Liver (tissue), 9 donors: ENCODE results near the gene B3GALT4. TPM values are rescaled to one million over a fixed set of nuclear protein-coding genes. Genes with fewer than 3 reads are reported as not detected.

ENCODE experiments used
- DNase-seq: peaks from one replicate; pipeline ENCODE4 v3.0.0-alpha.2; 2017; ENCODE audit warnings: low spot score
- H3K27ac ChIP-seq, 2 donors: one replicate each; pipeline ENCODE4 v1.7.0; 2013; ENCODE audit warnings: inconsistent platforms in 2 of 2, low read length in 2 of 2, control low read depth in 1 of 2, low read depth in 1 of 2, mild to moderate bottlenecking in 1 of 2
- H3K27me3 ChIP-seq, 4 donors: one replicate each; pipeline versions ENCODE4 v1.6.1 to v1.7.0; 2013; ENCODE audit warnings: low read length in 3 of 4, inconsistent platforms in 1 of 4, mild to moderate bottlenecking in 1 of 4, moderate library complexity in 1 of 4; ENCODE audit not compliant: control insufficient read depth in 4 of 4, insufficient read depth in 4 of 4
- H3K36me3 ChIP-seq, 4 donors: one replicate each; pipeline versions ENCODE4 v1.6.1 to v1.7.0; 2013; ENCODE audit warnings: low read length in 3 of 4, mild to moderate bottlenecking in 3 of 4, low read depth in 1 of 4, moderate library complexity in 1 of 4; ENCODE audit not compliant: control insufficient read depth in 4 of 4, insufficient read depth in 3 of 4
- H3K4me1 ChIP-seq, 4 donors: one replicate each; pipeline versions ENCODE4 v1.6.1 to v1.7.0; 2013; ENCODE audit warnings: low read length in 3 of 4, mild to moderate bottlenecking in 3 of 4, moderate library complexity in 1 of 4; ENCODE audit not compliant: control insufficient read depth in 4 of 4, insufficient read depth in 4 of 4
- H3K4me3 ChIP-seq, 3 donors: one replicate each; pipeline versions ENCODE4 v1.6.1 to v1.7.0; 2013; ENCODE audit warnings: low read length in 3 of 3, control low read depth in 1 of 3, low read depth in 1 of 3, mild to moderate bottlenecking in 1 of 3
- H3K9ac ChIP-seq, 2 donors: one replicate each; pipeline ENCODE4 v1.7.0; 2013; ENCODE audit warnings: low read length in 2 of 2, mild to moderate bottlenecking in 2 of 2, moderate library complexity in 2 of 2, control low read depth in 1 of 2, low read depth in 1 of 2
- H3K9me3 ChIP-seq, 4 donors: one replicate each; pipeline versions ENCODE4 v1.6.1 to v1.7.0; 2013; ENCODE audit warnings: low read length in 3 of 4; ENCODE audit not compliant: control insufficient read depth in 4 of 4
- CTCF ChIP-seq: fragments of 150-350 bp; IDR thresholded peaks from 2 replicates; pipeline ENCODE4 v1.5.1; 2017; ENCODE audit warnings: improper control_type of control experiment, low read depth, low read length; ENCODE audit not compliant: missing input control
- EGR1 ChIP-seq, 2 donors: IDR thresholded peaks; 2 replicates each; pipeline ENCODE4 v1.6.1; 2016 to 2018; ENCODE audit warnings: antibody characterized with exemption in 2 of 2, low read depth in 2 of 2
- FOXA1 ChIP-seq: IDR thresholded peaks from 2 replicates; pipeline ENCODE4 v1.6.1; 2016; ENCODE audit warnings: antibody characterized with exemption
- FOXA2 ChIP-seq: IDR thresholded peaks from 2 replicates; pipeline ENCODE4 v1.6.1; 2016; ENCODE audit warnings: antibody characterized with exemption
- GABPA ChIP-seq, 2 donors: IDR thresholded peaks in 1 of 2; conservative IDR thresholded peaks in 1 of 2; 2 replicates each; pipeline ENCODE4 v1.6.1; 2016; ENCODE audit warnings: antibody characterized with exemption in 2 of 2, mild to moderate bottlenecking in 1 of 2, moderate library complexity in 1 of 2
- HNF4G ChIP-seq: IDR thresholded peaks from 2 replicates; pipeline ENCODE4 v1.6.1; 2016; ENCODE audit warnings: antibody characterized with exemption
- JUND ChIP-seq, 2 donors: IDR thresholded peaks; 2 replicates each; pipeline ENCODE4 v1.6.1; 2016; ENCODE audit warnings: antibody characterized with exemption in 2 of 2
- MAX ChIP-seq: IDR thresholded peaks from 2 replicates; pipeline ENCODE4 v1.6.1; 2016; ENCODE audit warnings: antibody characterized with exemption
- NR2F2 ChIP-seq: IDR thresholded peaks from 2 replicates; pipeline ENCODE4 v1.6.1; 2016; ENCODE audit warnings: antibody characterized with exemption
- RAD21 ChIP-seq, 2 donors: IDR thresholded peaks; 2 replicates each; pipeline ENCODE4 v1.6.1; 2016; ENCODE audit warnings: antibody characterized with exemption in 2 of 2, mild to moderate bottlenecking in 2 of 2
- RXRA ChIP-seq, 2 donors: IDR thresholded peaks; 2 replicates each; pipeline ENCODE4 v1.6.1; 2017 to 2018; ENCODE audit warnings: antibody characterized with exemption in 2 of 2, mild to moderate bottlenecking in 1 of 2
- TAF1 ChIP-seq: conservative IDR thresholded peaks from 2 replicates; pipeline ENCODE4 v1.6.1; 2016; ENCODE audit warnings: antibody characterized with exemption, mild to moderate bottlenecking
- ZBTB33 ChIP-seq: IDR thresholded peaks from 2 replicates; pipeline ENCODE4 v1.6.1; 2016; ENCODE audit warnings: antibody characterized with exemption
- WGBS: extraction: QIAGEN DNeasy Blood & Tissue Kit; methylation state at CpG from one replicate; pipeline ENCODE4 v1.1.7; 2013; 5-methylcytosine and 5-hydroxymethylcytosine counted together
- polyA plus RNA-seq, 2 donors: library from polyadenylated mRNA; stranded (reverse) in 1 of 2; unstranded in 1 of 2; fragments of 200-250 nt in 1 of 2; fragments of >200 nt in 1 of 2; fragmentation: Nextera tagmentation in 1 of 2; extraction: Ambion mirVana in 1 of 2; gene quantifications; one replicate each; pipeline versions ENCODE4 v1.2.1 to v1.2.3, GENCODE V29; 2013 to 2015
- total RNA-seq, 2 donors: library from RNA; depleted of rRNA; stranded (reverse); fragments of >200 nt; gene quantifications; one replicate each; pipeline ENCODE4 v1.2.3, GENCODE V29; 2014
- donor health status: healthy.
- donor health status: healthy.
- donor health status: healthy.
- donor health status: healthy.
- donor health status: healthy.

B3GALT4 gene
- total and polyA plus RNA-seq, 4 donors: 1.5 to 2.7 (median 1.9) TPM

GRCh38 chr6:33279257-33279695 is 2.4 kb downstream of the B3GALT4 start:
- Histone ChIP-seq H3K27ac (no peak overlapping the region), H3K4me1 (peaks cover 2 to 29% (median 15%) of the 10 kb centered on the region in 4 donors)

GRCh38 chr6:33279971-33280511 is 3.1 kb downstream of the B3GALT4 start:
- no peak for DNase-seq
- H3K9me3 ChIP-seq: no peaks in the 10 kb centered on the region
- peak; percentile 45 for TF ChIP-seq CTCF
- TF ChIP-seq RAD21 (IDR thresholded peaks at IDR 0.05): peak; percentile 55 to 79
- TF ChIP-seq GABPA (IDR thresholded peaks at IDR 0.05 in 1 of 2, conservative IDR thresholded peaks at IDR 0.05 in 1 of 2): no peak
- no peak for TF ChIP-seq JUND (IDR thresholded peaks at IDR 0.05)
- H3K27me3 ChIP-seq: no peaks in the 10 kb centered on the region
- WGBS: 76% methylated on average over 5 of the region's 5 CpGs
- peaks cover 0 to 21% (median 10%) of the 10 kb centered on the region in 4 donors for H3K4me1 ChIP-seq
- H3K36me3 ChIP-seq: peaks cover 0 to 51% (median 15%) of the 10 kb centered on the region in 4 donors
- no peak overlapping the region for H3K4me3 ChIP-seq
- H3K27ac ChIP-seq: no peak overlapping the region
- H3K9ac ChIP-seq: no peak overlapping the region

More at GRCh38 chr6:33279257-33279695, 2.4 kb downstream of the B3GALT4 start:
- Histone ChIP-seq H3K9ac (no peak overlapping the region), H3K4me3 (no peak overlapping the region), H3K27me3 (no peaks in the 10 kb centered on the region), H3K9me3 (no peaks in the 10 kb centered on the region), H3K36me3 (peaks cover 0 to 51% (median 14%) of the 10 kb centered on the region in 4 donors)
- no peak for TF ChIP-seq ZBTB33
- no peak for TF ChIP-seq RAD21 (IDR thresholded peaks at IDR 0.05)
- no peak for TF ChIP-seq HNF4G
- no peak for TF ChIP-seq NR2F2
- no peak for TF ChIP-seq FOXA1
- TF ChIP-seq FOXA2: no peak
- TF ChIP-seq RXRA (IDR thresholded peaks at IDR 0.05): no peak
- TF ChIP-seq CTCF: no peak
- no peak for TF ChIP-seq EGR1 (IDR thresholded peaks at IDR 0.05; ENCODE audit: low read depth in 2 of 2)
- TF ChIP-seq MAX: no peak
- no peak for TF ChIP-seq TAF1
- 75% methylated on average over 13 of the region's 13 CpGs for WGBS
- DNase-seq: no peak
